Pancreas (tissue), 10 donors: ENCODE measurements around the gene TMEM165. TPM values are rescaled to one million over a fixed set of nuclear protein-coding genes. Genes with fewer than 3 reads are reported as not detected.

Experiments
- ATAC-seq, 4 donors: fragments of 200-7000 bp; cut with Tn5 transposase; one replicate each; pipeline versions ENCODE4 v1.8.0 to v1.9.1; 2020; ENCODE audit warnings: mild to moderate bottlenecking in 4 of 4, moderate library complexity in 4 of 4
- DNase-seq, 6 donors: peaks; one replicate each; pipeline ENCODE4 v3.0.0-alpha.2; 2020
- FAIRE-seq: peaks from 2 replicates; lab custom pipeline; 2012; peaks lifted over from hg19 to GRCh38; lab: Jason Lieb, UNC
- H3K27ac ChIP-seq, 4 donors: fragments of 200-600 bp; sonication (generic); 1 replicate in 3 of 4; 2 replicates in 1 of 4; pipeline versions ENCODE4 v1.5.0 to v1.8.0; 2020
- H3K27me3 ChIP-seq, 4 donors: fragments of 200-600 bp; one replicate each; pipeline ENCODE4 v1.8.0; 2021
- H3K36me3 ChIP-seq, 3 donors: fragments of 200-600 bp; sonication (generic) in 1 of 3; one replicate each; pipeline versions ENCODE4 v1.5.0 to v1.8.0; 2020 to 2021
- H3K4me1 ChIP-seq, 3 donors: fragments of 200-600 bp; one replicate each; pipeline ENCODE4 v1.8.0; 2021
- H3K4me3 ChIP-seq, 4 donors: fragments of 200-600 bp; sonication (generic) in 2 of 4; one replicate each; pipeline versions ENCODE4 v1.5.0 to v1.8.0; 2020 to 2021
- H3K9me3 ChIP-seq, 4 donors: fragments of 200-600 bp; one replicate each; pipeline ENCODE4 v1.8.0; 2021
- WGBS, 2 donors: extraction: QIAGEN DNeasy Blood & Tissue Kit; methylation state at CpG; one replicate each; pipeline ENCODE4 v1.1.7; 2013; 5-methylcytosine and 5-hydroxymethylcytosine counted together
- intact Hi-C, 3 donors: fragments of 100-400 bp; cut with DNase I; formaldehyde crosslinking; loops; one replicate each; pipeline versions ENCODE4 v1.11.1 to v1.14.2; 2022
- polyA plus RNA-seq, 2 donors: library from polyadenylated mRNA; stranded (reverse); fragments of 200-250 nt; gene quantifications; one replicate each; pipeline ENCODE4 v1.2.3, GENCODE V29; 2013
- total RNA-seq, 6 donors: library from RNA; stranded (reverse); fragmentation: NEBNext Ultra II Directional in 4 of 6; extraction: Animal tissue kit (Norgen Biotek cat#: 25700) in 4 of 6; gene quantifications; one replicate each; pipeline versions ENCODE4 v1.2.1 to v1.2.4, GENCODE V29; 2021 to 2023
- TF ChIP-seq, protein P1 (sequence below), 4 donors: fragments of 200-600 bp; sonication (generic) in 3 of 4; IDR thresholded peaks; one replicate each; pipeline versions ENCODE4 v1.5.0 to v1.8.0; 2021; ENCODE audit warnings: antibody characterized with exemption in 4 of 4
- donor health status: healthy with polysubstance abuse.
- donor health status: DM: no; HTN: no; CAD: no; lungs with moderate emphysema.
- donor health status: DM: no; HTN: no; CAD: no.
- donor health status: control.
- donor health status: control.
- donor health status: Bipolar disorder and iron deficiency.
- donor health status: DM: yes; HTN: yes; CAD: no.
- donor health status: DM: no; HTN: no; CAD: no.
- donor health status: DM: no; HTN: no; CAD: no.
- donor health status: DM: yes; HTN: yes; CAD: no.

The TMEM165 gene
- total and polyA plus RNA-seq, 8 donors: 24.3 to 61.6 (median 42.7) TPM

DNA sequence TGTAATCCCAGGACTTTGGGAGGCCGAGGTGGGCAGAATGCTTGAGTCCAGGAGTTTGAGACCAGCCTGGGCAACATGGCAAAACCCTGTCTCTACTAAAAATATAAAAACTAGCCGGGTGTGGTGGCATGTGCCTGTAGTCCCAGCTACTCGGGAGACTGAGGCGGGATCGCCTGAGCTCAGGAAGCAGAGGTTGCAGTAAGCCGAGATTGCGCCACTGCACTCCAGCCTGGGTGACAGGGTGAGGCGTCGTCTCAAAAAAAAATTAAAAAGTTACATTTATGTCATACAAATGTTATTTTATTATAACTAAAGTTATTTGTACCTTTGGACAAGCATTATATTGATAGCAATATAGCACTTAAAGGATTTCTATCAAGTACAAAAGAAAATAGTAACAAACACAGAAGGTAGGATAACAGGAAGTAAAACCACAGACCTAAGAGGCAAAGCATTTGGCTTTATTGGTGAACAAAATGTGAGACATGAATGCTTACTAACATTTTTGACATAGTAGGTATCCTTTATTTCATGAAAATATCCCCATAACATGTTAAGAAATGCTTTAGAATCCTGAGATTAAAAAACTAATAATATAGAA, 51.5 kb downstream of the TMEM165 start:
- H3K9me3 ChIP-seq: no peaks in the 10 kb centered on the region
- H3K4me1 ChIP-seq: no peaks in the 10 kb centered on the region
- 93 to 97% methylated on average over 9 of the region's 9 CpGs for WGBS, 2 donors
- ATAC-seq (no peak), DNase-seq (no peak), FAIRE-seq (no peak)
- H3K27ac ChIP-seq: no peak overlapping the region
- peaks cover 0 to 16% (median 11%) of the 10 kb centered on the region in 3 donors for H3K36me3 ChIP-seq
- H3K27me3 ChIP-seq: no peaks in the 10 kb centered on the region
- no peak overlapping the region for H3K4me3 ChIP-seq
- TF ChIP-seq, protein P1, sequence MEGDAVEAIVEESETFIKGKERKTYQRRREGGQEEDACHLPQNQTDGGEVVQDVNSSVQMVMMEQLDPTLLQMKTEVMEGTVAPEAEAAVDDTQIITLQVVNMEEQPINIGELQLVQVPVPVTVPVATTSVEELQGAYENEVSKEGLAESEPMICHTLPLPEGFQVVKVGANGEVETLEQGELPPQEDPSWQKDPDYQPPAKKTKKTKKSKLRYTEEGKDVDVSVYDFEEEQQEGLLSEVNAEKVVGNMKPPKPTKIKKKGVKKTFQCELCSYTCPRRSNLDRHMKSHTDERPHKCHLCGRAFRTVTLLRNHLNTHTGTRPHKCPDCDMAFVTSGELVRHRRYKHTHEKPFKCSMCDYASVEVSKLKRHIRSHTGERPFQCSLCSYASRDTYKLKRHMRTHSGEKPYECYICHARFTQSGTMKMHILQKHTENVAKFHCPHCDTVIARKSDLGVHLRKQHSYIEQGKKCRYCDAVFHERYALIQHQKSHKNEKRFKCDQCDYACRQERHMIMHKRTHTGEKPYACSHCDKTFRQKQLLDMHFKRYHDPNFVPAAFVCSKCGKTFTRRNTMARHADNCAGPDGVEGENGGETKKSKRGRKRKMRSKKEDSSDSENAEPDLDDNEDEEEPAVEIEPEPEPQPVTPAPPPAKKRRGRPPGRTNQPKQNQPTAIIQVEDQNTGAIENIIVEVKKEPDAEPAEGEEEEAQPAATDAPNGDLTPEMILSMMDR (IDR thresholded peaks at IDR 0.05): no peak
- intact Hi-C loops: no loop called here

DNA sequence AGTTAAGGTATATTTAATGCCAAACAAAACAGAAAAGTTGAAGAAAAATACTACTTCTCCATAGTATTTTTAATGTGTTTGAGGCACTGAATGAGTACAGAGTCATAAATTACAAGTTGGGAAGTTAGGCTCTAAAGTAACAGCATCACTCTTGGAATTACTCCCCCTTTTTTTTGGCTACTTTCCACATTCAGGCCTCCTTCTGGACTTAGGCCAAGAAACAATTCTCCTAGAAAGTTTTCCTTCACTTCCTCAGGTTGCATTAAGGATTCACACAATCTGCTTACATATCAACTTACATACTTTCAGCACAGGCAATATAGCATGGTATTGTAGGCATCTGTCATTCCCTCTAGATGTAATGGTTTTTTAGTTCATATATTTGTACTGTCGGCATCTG, 52.1 kb downstream of the TMEM165 start:
- no peaks in the 10 kb centered on the region for H3K9me3 ChIP-seq
- no peak for DNase-seq
- no peak overlapping the region for H3K27ac ChIP-seq
- no peaks in the 10 kb centered on the region for H3K4me1 ChIP-seq
- 77 to 91% methylated on average over 1 of the region's 1 CpG for WGBS, 2 donors
- H3K4me3 ChIP-seq: no peak overlapping the region
- TF ChIP-seq, protein P1 (IDR thresholded peaks at IDR 0.05): no peak
- ATAC-seq: no peak
- H3K36me3 ChIP-seq: peaks cover 0 to 13% (median 11%) of the 10 kb centered on the region in 3 donors
- no peak for FAIRE-seq
- no peaks in the 10 kb centered on the region for H3K27me3 ChIP-seq
- intact Hi-C loops: no loop called here

DNA sequence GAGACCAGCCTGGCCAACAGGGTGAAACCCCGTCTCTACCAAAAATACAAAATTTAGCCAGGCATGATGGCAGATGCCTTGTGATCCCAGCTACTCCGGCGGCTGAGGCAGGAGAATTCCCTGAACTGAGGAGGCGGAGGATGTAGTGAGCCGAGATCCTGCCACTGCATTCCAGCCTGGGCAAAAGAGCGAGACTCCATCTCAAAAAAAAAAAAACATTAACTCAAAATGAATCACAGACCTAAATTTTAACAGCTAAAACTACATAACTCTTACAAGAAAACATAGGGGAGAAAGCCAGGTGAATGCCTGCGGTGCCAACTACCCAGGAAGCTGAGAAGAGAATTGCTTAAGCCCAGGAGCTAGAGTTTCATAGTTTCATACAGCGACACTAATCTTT, 54.8 kb downstream of the TMEM165 start:
- no peaks in the 10 kb centered on the region for H3K9me3 ChIP-seq
- FAIRE-seq: no peak
- no peak for DNase-seq
- no peak for ATAC-seq
- intact Hi-C loops: no loop called here
- H3K4me3 ChIP-seq: no peak overlapping the region
- H3K4me1 ChIP-seq: no peaks in the 10 kb centered on the region
- no peaks in the 10 kb centered on the region for H3K27me3 ChIP-seq
- peaks cover 0 to 13% (median 6%) of the 10 kb centered on the region in 3 donors for H3K36me3 ChIP-seq
- H3K27ac ChIP-seq: no peak overlapping the region
- TF ChIP-seq, protein P1 (IDR thresholded peaks at IDR 0.05): no peak
- WGBS, 2 donors: 92 to 97% methylated on average over 8 of the region's 8 CpGs

DNA sequence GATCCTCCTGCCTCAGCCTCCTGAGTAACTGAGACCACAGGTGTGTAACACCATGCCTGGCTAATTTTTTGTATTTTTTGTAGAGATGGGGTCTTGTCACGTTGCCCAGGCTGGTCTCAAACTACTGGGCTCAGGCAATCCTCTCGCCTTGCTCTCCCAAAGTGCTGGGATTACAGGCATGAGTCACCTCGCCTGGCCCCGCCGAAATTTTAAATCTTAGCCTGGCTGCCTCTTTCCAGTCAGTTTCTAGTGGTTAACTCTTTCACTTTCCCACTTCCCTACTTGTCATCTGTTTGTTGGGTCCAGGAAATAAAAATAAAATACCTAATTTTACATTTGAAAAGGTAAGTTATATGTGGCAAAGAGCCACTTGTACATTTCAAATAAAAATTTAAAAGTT, 62.4 kb downstream of the TMEM165 start:
- H3K36me3 ChIP-seq: no peaks in the 10 kb centered on the region
- TF ChIP-seq, protein P1 (IDR thresholded peaks at IDR 0.05): no peak
- DNase-seq (no peak), ATAC-seq (no peak), FAIRE-seq (no peak)
- H3K4me3 ChIP-seq: no peak overlapping the region
- intact Hi-C loops: no loop called here
- no peaks in the 10 kb centered on the region for H3K27me3 ChIP-seq
- 93 to 95% methylated on average over 5 of the region's 5 CpGs for WGBS, 2 donors
- H3K27ac ChIP-seq: no peak overlapping the region
- no peaks in the 10 kb centered on the region for H3K4me1 ChIP-seq
- no peaks in the 10 kb centered on the region for H3K9me3 ChIP-seq

DNA sequence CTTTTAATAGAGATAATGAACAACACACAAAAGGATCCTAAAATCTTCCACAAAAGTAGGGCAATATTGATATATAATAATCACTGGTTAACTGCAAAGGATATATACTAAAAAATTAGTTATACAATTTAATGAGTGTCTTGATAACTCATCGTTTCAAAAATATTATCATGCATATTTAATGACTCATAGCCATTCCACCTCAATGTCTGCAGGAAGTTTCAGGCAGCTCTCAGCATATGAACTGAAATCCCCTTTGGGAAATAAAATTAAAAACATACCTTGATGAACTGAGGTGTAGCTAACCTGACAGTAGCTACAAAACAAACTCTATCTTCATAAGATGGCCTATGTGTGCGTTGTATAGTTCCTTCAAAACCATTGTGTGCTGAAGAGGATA, 62.9 kb downstream of the TMEM165 start:
- TF ChIP-seq, protein P1 (IDR thresholded peaks at IDR 0.05): no peak
- no peak overlapping the region for H3K27ac ChIP-seq
- no peaks in the 10 kb centered on the region for H3K27me3 ChIP-seq
- H3K9me3 ChIP-seq: no peaks in the 10 kb centered on the region
- H3K4me3 ChIP-seq: no peak overlapping the region
- DNase-seq (no peak), FAIRE-seq (no peak), ATAC-seq (no peak)
- H3K36me3 ChIP-seq: no peaks in the 10 kb centered on the region
- intact Hi-C loops: no loop called here
- no peaks in the 10 kb centered on the region for H3K4me1 ChIP-seq
- 83 to 89% methylated on average over 2 of the region's 2 CpGs for WGBS, 2 donors
